ENCODE measurements around the gene ASIC2. TPM values are rescaled to one million over a fixed set of nuclear protein-coding genes. Genes with fewer than 3 reads are reported as not detected.

The ASIC2 gene
- total RNA-seq, 2 experiments from 2014 or later: not detected

GRCh38 chr17:33166472-33166871 lies 126.6 kb downstream of the ASIC2 start:
- Histone ChIP-seq H3K27me3 (ENCODE audit: control insufficient read depth in 1 of 2, insufficient read depth in 2 of 2, low read length in 2 of 2) (peaks cover 0 to 4% of the 10 kb centered on the region in 2 experiments), H3K9me3 (ENCODE audit: control insufficient read depth in 1 of 2, insufficient read depth in 1 of 2, low read length in 2 of 2) (no peaks in the 10 kb centered on the region), H3K27ac (ENCODE audit: low read depth in 1 of 2, low read length in 2 of 2) (no peak overlapping the region), H3K4me3 (ENCODE audit: low read length) (no peak overlapping the region), H3K4me1 (ENCODE audit: insufficient read depth, low read length) (no peaks in the 10 kb centered on the region), H3K36me3 (ENCODE audit: insufficient read depth, low read length) (no peaks in the 10 kb centered on the region)
- Mint-ChIP-seq H3K27ac (no peak overlapping the region), H3K4me3 (no peak overlapping the region), H3K4me1 (ENCODE audit: low read depth) (no peaks in the 10 kb centered on the region), H3K36me3 (ENCODE audit: low read depth) (no peaks in the 10 kb centered on the region), H3K27me3 (peaks cover 36% of the 10 kb centered on the region), H3K9me3 (peaks cover 2% of the 10 kb centered on the region)
- POLR2A ChIA-PET: no interaction called here
- TF ChIP-seq CTCF (IDR thresholded peaks at IDR 0.05): no peak
- no peak for ATAC-seq (ENCODE audit: poor library complexity)
- no peak for DNase-seq
- intact Hi-C loops (cut with DNase I, micrococcal nuclease): no loop called here
- CTCF ChIA-PET: no interaction called here

GRCh38 chr17:33164169-33164881 lies 128.8 kb downstream of the ASIC2 start:
- H3K27ac Mint-ChIP-seq: no peak overlapping the region
- no peak for DNase-seq
- no peak for ATAC-seq (ENCODE audit: poor library complexity)
- H3K9me3 ChIP-seq (ENCODE audit: control insufficient read depth in 1 of 2, insufficient read depth in 1 of 2, low read length in 2 of 2): no peaks in the 10 kb centered on the region
- intact Hi-C loops (cut with DNase I, micrococcal nuclease): no loop called here
- H3K36me3 ChIP-seq (ENCODE audit: insufficient read depth, low read length): no peaks in the 10 kb centered on the region
- POLR2A ChIA-PET: no interaction called here
- H3K4me1 Mint-ChIP-seq (ENCODE audit: low read depth): no peaks in the 10 kb centered on the region
- no peaks in the 10 kb centered on the region for H3K4me1 ChIP-seq (ENCODE audit: insufficient read depth, low read length)
- H3K27ac ChIP-seq (ENCODE audit: low read depth in 1 of 2, low read length in 2 of 2): no peak overlapping the region
- no peaks in the 10 kb centered on the region for H3K9me3 Mint-ChIP-seq
- H3K27me3 Mint-ChIP-seq: peaks cover 37% of the 10 kb centered on the region
- H3K27me3 ChIP-seq (ENCODE audit: control insufficient read depth in 1 of 2, insufficient read depth in 2 of 2, low read length in 2 of 2): peaks cover 0 to 4% of the 10 kb centered on the region in 2 experiments
- CTCF ChIA-PET: no interaction called here
- H3K4me3 Mint-ChIP-seq: no peak overlapping the region
- no peak for TF ChIP-seq CTCF (IDR thresholded peaks at IDR 0.05)
- no peak overlapping the region for H3K4me3 ChIP-seq (ENCODE audit: low read length)
- H3K36me3 Mint-ChIP-seq (ENCODE audit: low read depth): no peaks in the 10 kb centered on the region

- Histone ChIP-seq H3K4me3 (ENCODE audit: low read length) (no peak overlapping the region), H3K36me3 (ENCODE audit: insufficient read depth, low read length) (no peaks in the 10 kb centered on the region), H3K9me3 (ENCODE audit: control insufficient read depth in 1 of 2, insufficient read depth in 1 of 2, low read length in 2 of 2) (no peaks in the 10 kb centered on the region), H3K27me3 (ENCODE audit: control insufficient read depth in 1 of 2, insufficient read depth in 2 of 2, low read length in 2 of 2) (peaks cover 0 to 4% of the 10 kb centered on the region in 2 experiments), H3K4me1 (ENCODE audit: insufficient read depth, low read length) (no peaks in the 10 kb centered on the region), H3K27ac (ENCODE audit: low read depth in 1 of 2, low read length in 2 of 2) (no peak overlapping the region)
- Mint-ChIP-seq H3K27me3 (peaks cover 37% of the 10 kb centered on the region), H3K4me1 (ENCODE audit: low read depth) (no peaks in the 10 kb centered on the region), H3K27ac (no peak overlapping the region), H3K9me3 (no peaks in the 10 kb centered on the region), H3K36me3 (ENCODE audit: low read depth) (no peaks in the 10 kb centered on the region), H3K4me3 (no peak overlapping the region)
- ChIA-PET CTCF (no interaction called here), POLR2A (no interaction called here)
- DNase-seq: no peak
- intact Hi-C loops (cut with DNase I, micrococcal nuclease): no loop called here
- no peak for TF ChIP-seq CTCF (IDR thresholded peaks at IDR 0.05)
- ATAC-seq (ENCODE audit: poor library complexity): no peak
These were observed 129.4 kb downstream of the ASIC2 start for GRCh38 chr17:33163533-33164168.

Data from CD4-positive, alpha-beta T cell (primary cell).